NOMO-1 treated with dmso at 0.1 percent for 144 hours (cell line): ENCODE measurements around the gene SLC39A11.
"Not testable (repeated sequence)": the region's sequence is repeated elsewhere in the genome, so short reads cannot be mapped to it uniquely, and the experiment has no call there.

ENCODE experiments used
- DNase-seq: peaks from one replicate; lab custom pipeline; 2025; ENCODE audit not compliant: unreplicated experiment; lab: John Stamatoyannopoulos, UW

SLC39A11 gene

GRCh38 chr17:73111386-73111785 lies 18.9 kb upstream of the SLC39A11 start:
- DNase-seq: no peak

DNA sequence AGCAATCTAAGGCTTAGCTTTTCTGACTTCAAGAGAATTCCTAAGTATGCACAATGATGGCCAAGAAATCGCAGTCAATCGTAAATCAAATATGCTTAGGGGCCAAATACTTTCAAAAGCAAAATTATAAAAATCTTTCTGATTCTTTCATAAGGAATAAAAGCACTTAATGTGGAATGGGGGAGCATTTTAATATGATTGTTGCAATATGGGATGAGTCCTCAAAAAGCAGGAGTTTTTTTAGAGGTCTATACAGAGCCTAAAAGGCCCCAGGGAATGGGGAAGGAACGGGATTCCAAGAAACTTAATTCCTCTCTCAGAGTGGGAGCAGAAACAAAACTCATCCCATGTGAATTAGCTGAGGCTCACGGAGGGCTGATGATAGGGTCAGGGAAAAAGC lies 14.7 kb upstream of the SLC39A11 start:
- no peak for DNase-seq

GRCh38 chr17:73105431-73105830 lies 12.9 kb upstream of the SLC39A11 start:
- DNase-seq: no peak

DNA sequence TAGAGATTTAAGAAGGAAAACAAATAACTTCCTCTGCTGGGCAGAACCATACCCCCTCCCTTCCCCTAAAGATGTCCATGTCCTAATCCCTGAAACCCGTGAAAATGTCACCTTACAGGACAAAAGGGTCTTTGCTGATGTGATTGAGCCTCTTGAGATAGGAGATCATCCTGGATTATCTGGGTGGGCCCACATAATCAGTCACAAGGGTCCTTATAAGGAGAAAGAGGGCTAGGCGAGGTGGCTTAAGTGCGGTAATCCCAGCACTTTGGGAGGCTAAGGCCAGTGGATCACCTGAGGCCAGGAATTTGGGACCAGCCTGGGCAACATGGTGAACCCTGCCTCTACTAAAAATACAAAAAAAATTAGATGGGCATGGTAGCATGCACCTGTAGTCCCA lies 12.0 kb upstream of the SLC39A11 start:
- DNase-seq: no peak

DNA sequence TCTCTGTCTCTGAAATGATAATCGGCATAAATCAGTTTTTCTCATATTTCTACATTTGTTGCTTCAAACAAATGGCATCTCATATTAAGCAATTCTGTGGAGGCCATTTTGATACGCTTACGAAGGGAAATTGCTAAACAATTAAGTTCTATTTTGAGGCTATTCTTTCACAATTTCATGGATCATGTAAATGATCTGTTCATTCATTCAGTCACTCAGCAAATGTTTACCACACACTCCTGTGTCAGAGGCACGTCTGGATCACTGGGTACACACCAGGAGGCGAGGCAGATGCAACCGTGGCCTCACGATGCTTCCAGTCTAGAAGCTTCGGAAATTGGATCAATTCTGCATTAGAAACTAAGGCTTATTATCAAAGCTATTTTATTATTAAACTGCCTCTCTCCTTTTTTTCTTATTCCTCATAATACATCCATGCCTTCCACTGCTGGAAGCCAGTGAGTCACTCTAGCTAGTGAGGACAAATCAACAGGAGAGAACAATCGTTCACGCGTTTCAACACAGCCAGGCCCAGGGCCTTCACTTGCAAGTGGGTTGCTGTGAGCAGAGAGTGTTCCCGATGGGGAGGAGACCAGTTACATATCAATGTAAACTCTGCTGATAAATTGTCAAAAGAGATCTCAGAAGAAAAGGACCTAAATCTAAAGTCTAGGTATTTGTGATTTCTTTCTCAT lies 11.3 kb upstream of the SLC39A11 start:
- DNase-seq: peak; percentile 67

DNA sequence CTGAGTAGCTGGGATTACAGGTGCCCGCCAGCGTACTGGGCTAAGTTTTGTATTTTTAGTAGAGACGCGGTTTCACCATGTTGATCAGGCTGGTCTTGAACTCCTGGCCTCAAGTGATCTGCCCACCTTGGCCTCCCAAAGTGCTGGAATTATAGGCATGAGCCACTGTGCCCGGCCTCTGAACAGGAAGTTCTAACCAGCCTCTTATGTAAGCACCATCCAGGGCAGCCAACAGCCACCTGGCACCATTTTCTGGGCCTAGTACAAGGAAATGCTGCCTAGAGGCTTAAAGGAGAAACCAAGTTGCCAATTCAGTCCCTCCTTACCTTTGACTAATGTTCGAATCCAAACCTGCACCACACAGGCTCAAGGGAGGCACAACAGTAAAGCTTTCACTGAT lies 8.5 kb upstream of the SLC39A11 start:
- no peak for DNase-seq

- DNase-seq: no peak
These were observed 7.9 kb upstream of the SLC39A11 start for GRCh38 chr17:73100363-73100762.

DNA sequence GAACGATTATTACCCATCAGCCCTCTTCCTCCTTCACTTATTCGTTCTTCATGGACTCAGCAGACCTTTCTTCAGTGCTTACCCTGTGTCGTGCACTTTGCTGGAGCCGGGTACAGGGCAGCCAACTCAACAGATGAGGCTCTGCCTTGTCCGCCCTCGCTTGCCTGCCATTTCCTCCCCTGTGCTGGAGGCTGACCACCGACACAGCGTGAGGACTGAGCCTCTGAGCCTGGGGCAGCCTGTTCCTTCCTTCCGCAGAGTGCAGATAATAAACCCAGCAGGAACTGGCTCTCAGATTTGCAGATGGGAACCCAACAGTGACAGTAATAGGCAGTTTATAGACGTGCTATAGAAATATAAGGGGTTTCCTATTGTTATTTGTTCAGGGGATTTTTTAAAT lies 7.0 kb upstream of the SLC39A11 start:
- no peak for DNase-seq

DNA sequence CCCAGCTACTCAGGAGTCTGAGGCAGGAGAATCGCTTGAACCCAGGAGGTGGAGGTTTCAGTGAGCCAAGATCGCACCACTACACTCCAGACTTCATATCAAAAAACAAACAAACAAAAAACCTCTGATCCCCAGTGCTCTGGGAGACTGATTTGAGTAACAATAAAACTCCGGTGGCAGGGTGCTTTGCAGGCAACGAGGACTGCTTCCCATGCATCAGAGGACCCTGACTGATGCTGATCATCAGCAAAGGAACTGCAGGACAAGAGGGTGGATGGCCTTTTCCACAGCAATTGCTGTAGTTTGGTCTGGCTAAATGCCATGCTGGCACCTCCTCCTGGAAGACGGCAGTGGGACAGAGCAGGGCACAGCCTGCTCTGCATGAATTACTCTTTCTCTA lies 6.4 kb upstream of the SLC39A11 start:
- no peak for DNase-seq

GRCh38 chr17:73097973-73098765 lies 5.7 kb upstream of the SLC39A11 start:
- not testable (repeated sequence) for DNase-seq

DNA sequence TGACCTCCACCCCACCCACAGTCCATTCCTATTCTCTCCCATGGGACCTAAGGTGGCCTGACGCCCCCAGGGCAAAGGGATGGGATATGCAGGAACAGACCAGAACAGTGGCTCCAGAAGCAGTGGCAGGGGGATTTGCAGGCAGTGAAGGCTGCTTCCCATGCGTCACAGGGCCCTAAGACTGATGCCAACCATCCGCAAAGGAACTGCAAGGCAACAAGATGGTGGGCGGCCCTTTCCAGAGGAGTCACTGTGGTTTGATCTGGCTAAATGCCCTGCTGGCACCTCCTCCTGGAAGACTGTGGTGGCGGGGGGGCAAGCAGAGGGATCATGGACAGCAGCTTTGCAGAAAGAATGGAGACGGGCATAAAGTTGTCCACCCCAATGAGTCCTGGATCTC lies 4.4 kb upstream of the SLC39A11 start:
- peak; percentile 55 for DNase-seq

GRCh38 chr17:73096211-73096610 lies 3.7 kb upstream of the SLC39A11 start:
- DNase-seq: no peak

GRCh38 chr17:73093286-73093685 lies 798 bp upstream of the SLC39A11 start:
- no peak for DNase-seq

DNA sequence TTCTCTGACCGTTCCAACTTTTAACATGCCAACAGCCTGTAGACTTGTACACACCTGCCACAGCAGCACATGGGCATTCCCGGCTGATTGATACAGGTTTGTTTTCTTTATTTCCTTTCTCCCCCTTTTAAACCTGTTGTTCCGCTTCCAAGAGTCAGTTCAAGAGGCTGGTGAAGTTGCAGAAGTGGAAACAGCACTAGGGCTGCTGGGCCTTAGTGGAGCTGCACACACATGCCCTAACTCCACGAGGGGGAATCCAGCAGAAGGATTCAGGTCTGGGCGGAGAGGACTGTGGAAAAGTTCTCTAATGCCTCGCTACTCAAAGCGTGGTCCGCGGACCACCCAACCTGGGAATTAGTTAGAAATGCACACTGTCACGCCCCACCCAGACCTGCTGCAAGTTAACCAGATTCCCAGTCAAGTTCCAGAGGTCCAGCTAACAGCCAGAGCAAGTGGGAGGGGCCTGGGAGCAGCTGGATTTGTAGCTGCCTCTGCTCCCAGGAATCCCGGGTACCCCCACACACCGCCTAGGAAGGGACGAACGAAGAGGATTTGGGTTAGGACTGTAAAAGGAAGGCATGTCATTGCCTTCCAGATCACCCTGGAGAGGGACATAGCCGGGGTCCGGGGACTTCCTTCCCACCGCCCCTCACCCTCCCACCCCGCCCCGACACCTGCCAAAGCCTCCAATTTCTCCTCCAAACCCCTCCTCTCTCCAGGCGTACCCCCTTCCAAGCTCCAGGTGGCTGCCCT lies 542 bp downstream of the SLC39A11 start:
- DNase-seq: peak; percentile 42

DNA sequence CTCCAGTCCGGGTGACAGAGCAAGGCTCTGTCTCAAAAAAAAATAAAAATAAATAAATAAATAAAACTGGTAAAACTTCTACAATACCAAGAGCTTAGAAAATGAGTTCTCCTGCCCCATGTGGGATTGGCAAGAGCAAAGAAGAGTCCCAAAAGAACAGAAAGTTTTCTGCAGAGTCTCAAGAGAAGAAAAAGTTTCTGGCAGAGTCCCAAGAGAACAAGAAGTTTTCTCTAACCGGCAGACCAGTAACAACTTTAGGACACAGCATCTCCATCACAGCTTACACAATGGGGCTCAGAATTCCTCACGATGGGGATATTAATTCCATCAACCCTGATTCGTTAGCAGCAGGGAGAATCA lies 1.1 kb downstream of the SLC39A11 start:
- no peak for DNase-seq

- DNase-seq: no peak
These were observed 1.9 kb downstream of the SLC39A11 start for GRCh38 chr17:73090396-73091202.

- no peak for DNase-seq
These were observed 2.9 kb downstream of the SLC39A11 start for GRCh38 chr17:73089322-73090317.

- no peak for DNase-seq
These were observed 3.9 kb downstream of the SLC39A11 start for GRCh38 chr17:73088561-73088960.

- no peak for DNase-seq
These were observed 9.1 kb downstream of the SLC39A11 start for GRCh38 chr17:73083432-73083831.

GRCh38 chr17:73074566-73074965 lies 17.9 kb downstream of the SLC39A11 start:
- DNase-seq: no peak
